ENCODE data around the gene RIMKLA.

DNA sequence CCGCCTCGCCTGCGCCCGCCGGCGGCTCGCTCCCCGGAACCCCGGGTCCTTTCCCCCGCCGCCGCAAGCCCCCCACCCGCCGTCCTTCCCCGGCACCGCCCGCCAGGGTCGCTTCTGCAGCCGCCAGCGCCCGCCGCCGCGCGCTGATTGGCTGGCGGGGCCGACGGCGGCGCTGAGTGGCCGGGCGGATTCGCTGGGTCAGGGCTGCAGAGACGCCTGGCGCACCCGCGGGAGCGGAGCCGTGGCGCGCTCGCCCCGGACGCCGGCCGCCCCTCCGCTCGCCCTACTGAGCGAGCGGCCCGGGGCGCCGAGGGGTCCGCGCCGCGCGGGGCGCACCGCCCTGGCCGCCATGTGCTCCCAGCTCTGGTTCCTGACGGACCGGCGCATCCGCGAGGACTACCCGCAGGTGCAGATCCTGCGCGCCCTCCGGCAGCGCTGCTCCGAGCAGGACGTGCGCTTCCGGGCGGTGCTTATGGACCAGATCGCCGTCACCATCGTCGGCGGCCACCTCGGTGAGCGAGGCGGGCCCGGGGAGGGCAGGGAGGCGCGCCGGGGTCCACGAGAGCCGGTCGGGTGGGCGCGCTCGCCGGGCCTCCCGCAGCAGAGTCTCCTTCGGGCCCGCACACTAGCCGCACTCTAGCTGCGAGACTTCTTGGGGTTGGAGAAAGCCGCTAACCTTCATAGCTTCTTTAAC lies at the start of gene RIMKLA:
- no peak for TF ChIP-seq CTCF (IDR thresholded peaks at IDR 0.05)
- TF ChIP-seq POLR2AphosphoS5 (IDR thresholded peaks at IDR 0.05; ENCODE audit: insufficient read depth in 1 of 2, low read depth in 1 of 2): no peak
- no peak for TF ChIP-seq POLR2A (IDR thresholded peaks at IDR 0.05)

Data from vagina (tissue), 2 donors.